Dermis microvascular lymphatic vessel endothelial cell (primary cell): ENCODE results near the gene STIP1. TPM values are rescaled to one million over a fixed set of nuclear protein-coding genes. Genes with fewer than 3 reads are reported as not detected.
A peak's percentile ranks its signal among the peaks of the same experiment; 100 is the strongest.

Experiments
- DNase-seq, 2 donors: peaks; one replicate each; pipeline versions ENCODE4 v3.0.0 to v3.0.0-alpha.2; 2010; ENCODE audit warnings: low read depth in 2 of 2
- total RNA-seq: library from RNA; depleted of rRNA; stranded (reverse); fragments of >200 nt; gene quantifications from 2 replicates; pipeline ENCODE4 v1.2.1, GENCODE V29; 2014

Gene STIP1
- total RNA-seq: 117 and 122 TPM in 2 replicates

GRCh38 chr11:64185693-64186491 is at the start of gene STIP1:
Gene STIP1 (plus strand): TSS chr11:64186171. CDS start chr11:64186262, 91 bp downstream.
- DNase-seq: peak; percentile 100

GRCh38 chr11:64136765-64137441 is 49.1 kb upstream of the STIP1 start:
- no peak for DNase-seq

- DNase-seq: no peak
Measured at GRCh38 chr11:64138398-64138797, 47.6 kb upstream of the STIP1 start.

- no peak for DNase-seq
Measured at GRCh38 chr11:64139049-64139448, 46.9 kb upstream of the STIP1 start.

- no peak for DNase-seq
Measured at GRCh38 chr11:64140082-64140481, 45.9 kb upstream of the STIP1 start.

GRCh38 chr11:64141081-64141783 is 44.7 kb upstream of the STIP1 start:
- DNase-seq: no peak

GRCh38 chr11:64144587-64145472 is 41.1 kb upstream of the STIP1 start:
- DNase-seq: no peak

GRCh38 chr11:64146036-64146955 is 39.7 kb upstream of the STIP1 start:
- DNase-seq: peak; percentile 3 to 51

- peak; percentile 43 to 73 for DNase-seq
Measured at GRCh38 chr11:64148226-64148916, 37.6 kb upstream of the STIP1 start.

- no peak for DNase-seq
Measured at GRCh38 chr11:64148917-64149617, 36.9 kb upstream of the STIP1 start.

GRCh38 chr11:64150051-64150450 is 35.9 kb upstream of the STIP1 start:
- no peak for DNase-seq

GRCh38 chr11:64150481-64151239 is 35.3 kb upstream of the STIP1 start:
- DNase-seq: peak; percentile 3 to 17

GRCh38 chr11:64151337-64151736 is 34.6 kb upstream of the STIP1 start:
- DNase-seq: no peak

GRCh38 chr11:64152841-64153691 is 32.9 kb upstream of the STIP1 start:
- peak in 1 of 2 donors; percentile 38 for DNase-seq

GRCh38 chr11:64153812-64154211 is 32.2 kb upstream of the STIP1 start:
- no peak for DNase-seq

GRCh38 chr11:64156235-64157011 is 29.5 kb upstream of the STIP1 start:
- no peak for DNase-seq
